ENCODE results near the gene TFF3.
A peak's percentile ranks its signal among the peaks of the same experiment; 100 is the strongest.

The TFF3 gene

GRCh38 chr21:42272109-42272962, 42.9 kb downstream of the TFF3 start:
- no peak for DNase-seq
- peaks cover 19% of the 10 kb centered on the region for H3K4me1 ChIP-seq (ENCODE audit: control insufficient read depth, insufficient read depth, low read length, poor library complexity, severe bottlenecking)

GRCh38 chr21:42271065-42271464, 44.1 kb downstream of the TFF3 start:
- H3K4me1 ChIP-seq (ENCODE audit: control insufficient read depth, insufficient read depth, low read length, poor library complexity, severe bottlenecking), result peaks cover 27% of the 10 kb centered on the region
- peaks cover 40% of the 10 kb centered on the region for H3K36me3 ChIP-seq (ENCODE audit: control insufficient read depth, insufficient read depth, low read length)
- no peak overlapping the region for H3K27ac ChIP-seq (ENCODE audit: insufficient read depth, low read length, poor library complexity, severe bottlenecking)
- no peaks in the 10 kb centered on the region for H3K27me3 ChIP-seq (replicated peaks; ENCODE audit: control insufficient read depth, insufficient read depth, low read length, poor library complexity, severe bottlenecking)
- no peaks in the 10 kb centered on the region for H3K9me3 ChIP-seq (ENCODE audit: control insufficient read depth, low read length)
- DNase-seq, result no peak
- H3K4me3 ChIP-seq (ENCODE audit: insufficient read depth, low read depth, low read length, poor library complexity, severe bottlenecking), result no peak overlapping the region

More at GRCh38 chr21:42272109-42272962, 42.9 kb downstream of the TFF3 start:
- no peak overlapping the region for H3K4me3 ChIP-seq (ENCODE audit: insufficient read depth, low read depth, low read length, poor library complexity, severe bottlenecking)
- peaks cover 46% of the 10 kb centered on the region for H3K36me3 ChIP-seq (ENCODE audit: control insufficient read depth, insufficient read depth, low read length)
- H3K9me3 ChIP-seq (ENCODE audit: control insufficient read depth, low read length), result no peaks in the 10 kb centered on the region
- H3K27me3 ChIP-seq (replicated peaks; ENCODE audit: control insufficient read depth, insufficient read depth, low read length, poor library complexity, severe bottlenecking), result no peaks in the 10 kb centered on the region
- H3K27ac ChIP-seq (ENCODE audit: insufficient read depth, low read length, poor library complexity, severe bottlenecking), result no peak overlapping the region

DNA sequence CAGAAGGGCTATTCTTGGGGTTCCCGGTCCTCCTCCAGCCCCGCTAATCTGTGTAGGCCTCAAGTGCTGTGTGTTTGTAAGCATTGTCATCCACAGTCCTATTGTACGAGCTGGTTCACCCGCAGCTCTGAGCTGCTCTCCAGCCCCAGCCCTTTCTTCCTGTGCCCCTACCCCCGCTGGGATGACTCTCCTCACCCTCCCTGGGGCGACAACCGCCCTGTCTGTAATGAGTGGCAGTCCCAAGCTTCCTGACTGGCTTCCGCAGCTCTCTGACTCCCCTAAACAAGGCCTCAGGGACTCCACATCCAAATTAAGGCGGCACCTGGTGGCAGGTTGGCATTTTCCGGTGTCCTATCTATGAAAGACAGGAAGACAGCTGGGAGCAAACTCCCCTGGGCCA, 45.8 kb downstream of the TFF3 start:
- no peak for DNase-seq
- Histone ChIP-seq H3K9me3 (ENCODE audit: control insufficient read depth, low read length) (no peaks in the 10 kb centered on the region), H3K4me3 (ENCODE audit: insufficient read depth, low read depth, low read length, poor library complexity, severe bottlenecking) (no peak overlapping the region), H3K4me1 (ENCODE audit: control insufficient read depth, insufficient read depth, low read length, poor library complexity, severe bottlenecking) (peaks cover 27% of the 10 kb centered on the region), H3K27ac (ENCODE audit: insufficient read depth, low read length, poor library complexity, severe bottlenecking) (no peak overlapping the region), H3K36me3 (ENCODE audit: control insufficient read depth, insufficient read depth, low read length) (peaks cover 28% of the 10 kb centered on the region), H3K27me3 (replicated peaks; ENCODE audit: control insufficient read depth, insufficient read depth, low read length, poor library complexity, severe bottlenecking) (no peaks in the 10 kb centered on the region)

- H3K4me1 ChIP-seq (ENCODE audit: control insufficient read depth, insufficient read depth, low read length, poor library complexity, severe bottlenecking), result peaks cover 27% of the 10 kb centered on the region
- no peaks in the 10 kb centered on the region for H3K9me3 ChIP-seq (ENCODE audit: control insufficient read depth, low read length)
- no peaks in the 10 kb centered on the region for H3K27me3 ChIP-seq (replicated peaks; ENCODE audit: control insufficient read depth, insufficient read depth, low read length, poor library complexity, severe bottlenecking)
- no peak overlapping the region for H3K4me3 ChIP-seq (ENCODE audit: insufficient read depth, low read depth, low read length, poor library complexity, severe bottlenecking)
- no peak overlapping the region for H3K27ac ChIP-seq (ENCODE audit: insufficient read depth, low read length, poor library complexity, severe bottlenecking)
- H3K36me3 ChIP-seq (ENCODE audit: control insufficient read depth, insufficient read depth, low read length), result peaks cover 10% of the 10 kb centered on the region
- DNase-seq, result peak in 2 of 3 donors; percentile 14 to 19
These were observed 48.1 kb downstream of the TFF3 start for GRCh38 chr21:42266971-42267556.

- no peak overlapping the region for H3K27ac ChIP-seq (ENCODE audit: insufficient read depth, low read length, poor library complexity, severe bottlenecking)
- DNase-seq, result no peak
- no peak overlapping the region for H3K4me3 ChIP-seq (ENCODE audit: insufficient read depth, low read depth, low read length, poor library complexity, severe bottlenecking)
- no peaks in the 10 kb centered on the region for H3K9me3 ChIP-seq (ENCODE audit: control insufficient read depth, low read length)
- H3K36me3 ChIP-seq (ENCODE audit: control insufficient read depth, insufficient read depth, low read length), result no peaks in the 10 kb centered on the region
- H3K27me3 ChIP-seq (replicated peaks; ENCODE audit: control insufficient read depth, insufficient read depth, low read length, poor library complexity, severe bottlenecking), result no peaks in the 10 kb centered on the region
- peaks cover 27% of the 10 kb centered on the region for H3K4me1 ChIP-seq (ENCODE audit: control insufficient read depth, insufficient read depth, low read length, poor library complexity, severe bottlenecking)
These were observed 49.9 kb downstream of the TFF3 start for GRCh38 chr21:42265231-42265812.

DNA sequence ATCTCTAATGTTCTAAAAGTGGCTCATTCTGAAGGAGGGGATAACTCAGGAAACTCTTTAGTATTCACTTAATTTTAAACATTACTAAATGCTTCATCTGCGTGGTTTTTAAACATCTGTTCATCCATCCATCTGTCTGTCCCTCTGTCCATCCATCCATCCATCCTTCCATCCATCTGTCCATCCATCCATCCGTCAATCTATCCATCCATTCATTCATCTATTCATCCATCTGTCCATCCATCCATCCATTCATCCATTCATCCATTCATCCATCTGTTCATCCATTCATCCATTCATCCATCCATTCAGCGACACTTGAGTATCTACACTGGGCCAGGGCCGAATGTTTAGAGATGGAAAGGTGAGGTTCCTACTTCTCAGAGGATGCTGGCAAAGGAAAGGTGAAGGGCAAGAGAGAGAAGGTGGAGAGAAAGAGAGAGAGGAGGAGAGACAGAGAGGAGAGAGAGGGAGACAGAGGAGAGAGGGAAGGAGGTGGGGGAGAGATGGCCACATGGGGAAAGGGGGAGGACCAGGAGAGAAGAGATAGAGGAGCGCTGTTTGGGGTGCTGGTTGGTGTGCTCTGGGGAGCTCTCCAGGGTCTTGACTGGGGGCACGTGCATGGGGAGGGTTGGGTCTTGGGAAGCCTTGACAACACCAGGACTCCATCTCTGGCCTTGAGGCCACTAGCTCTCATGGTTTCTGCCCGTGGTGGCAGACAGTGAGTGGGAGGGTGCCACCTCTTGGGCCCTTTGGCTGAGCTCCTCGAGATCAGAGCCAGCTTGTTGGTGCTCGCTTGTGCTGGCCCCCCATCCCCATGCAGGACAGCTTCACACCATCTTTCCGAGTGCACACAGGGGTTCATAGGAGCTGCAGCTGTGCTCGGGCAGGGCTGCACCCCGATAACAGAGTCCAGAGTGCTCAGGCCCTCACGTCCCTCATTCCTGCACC, 50.7 kb downstream of the TFF3 start:
- Histone ChIP-seq H3K4me3 (ENCODE audit: insufficient read depth, low read depth, low read length, poor library complexity, severe bottlenecking) (no peak overlapping the region), H3K27ac (ENCODE audit: insufficient read depth, low read length, poor library complexity, severe bottlenecking) (no peak overlapping the region), H3K27me3 (replicated peaks; ENCODE audit: control insufficient read depth, insufficient read depth, low read length, poor library complexity, severe bottlenecking) (no peaks in the 10 kb centered on the region), H3K9me3 (ENCODE audit: control insufficient read depth, low read length) (no peaks in the 10 kb centered on the region), H3K4me1 (ENCODE audit: control insufficient read depth, insufficient read depth, low read length, poor library complexity, severe bottlenecking) (peaks cover 27% of the 10 kb centered on the region), H3K36me3 (ENCODE audit: control insufficient read depth, insufficient read depth, low read length) (no peaks in the 10 kb centered on the region)
- no peak for DNase-seq

- no peak for DNase-seq
- Histone ChIP-seq H3K36me3 (ENCODE audit: control insufficient read depth, insufficient read depth, low read length) (no peaks in the 10 kb centered on the region), H3K27me3 (replicated peaks; ENCODE audit: control insufficient read depth, insufficient read depth, low read length, poor library complexity, severe bottlenecking) (no peaks in the 10 kb centered on the region), H3K4me3 (ENCODE audit: insufficient read depth, low read depth, low read length, poor library complexity, severe bottlenecking) (no peak overlapping the region), H3K4me1 (ENCODE audit: control insufficient read depth, insufficient read depth, low read length, poor library complexity, severe bottlenecking) (peaks cover 22% of the 10 kb centered on the region), H3K9me3 (ENCODE audit: control insufficient read depth, low read length) (no peaks in the 10 kb centered on the region), H3K27ac (ENCODE audit: insufficient read depth, low read length, poor library complexity, severe bottlenecking) (no peak overlapping the region)
These were observed 51.5 kb downstream of the TFF3 start for GRCh38 chr21:42263591-42264131.

DNA sequence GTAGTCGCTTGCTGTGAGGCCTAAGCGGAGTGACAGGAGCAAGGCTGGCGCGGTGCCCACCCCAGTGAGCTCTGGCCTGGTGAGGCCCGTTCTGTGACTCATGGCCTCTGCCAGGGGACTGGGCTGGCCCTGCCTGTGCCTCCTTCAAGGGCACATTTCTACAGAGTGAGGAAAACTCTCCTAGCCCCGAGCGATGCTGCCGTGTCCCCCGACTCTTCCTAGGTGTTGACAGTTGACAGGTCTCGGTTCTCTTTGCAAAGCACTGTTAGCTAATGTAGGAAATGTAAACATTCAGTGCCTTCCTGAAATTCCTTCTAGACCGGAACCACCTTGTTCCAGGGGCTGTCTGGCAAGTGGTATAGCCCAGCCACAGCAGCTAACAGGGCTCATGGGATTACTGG, 52.4 kb downstream of the TFF3 start:
- Histone ChIP-seq H3K9me3 (ENCODE audit: control insufficient read depth, low read length) (no peaks in the 10 kb centered on the region), H3K27ac (ENCODE audit: insufficient read depth, low read length, poor library complexity, severe bottlenecking) (no peak overlapping the region), H3K4me1 (ENCODE audit: control insufficient read depth, insufficient read depth, low read length, poor library complexity, severe bottlenecking) (peaks cover 18% of the 10 kb centered on the region), H3K36me3 (ENCODE audit: control insufficient read depth, insufficient read depth, low read length) (no peaks in the 10 kb centered on the region), H3K27me3 (replicated peaks; ENCODE audit: control insufficient read depth, insufficient read depth, low read length, poor library complexity, severe bottlenecking) (no peaks in the 10 kb centered on the region), H3K4me3 (ENCODE audit: insufficient read depth, low read depth, low read length, poor library complexity, severe bottlenecking) (no peak overlapping the region)
- DNase-seq, result no peak

DNA sequence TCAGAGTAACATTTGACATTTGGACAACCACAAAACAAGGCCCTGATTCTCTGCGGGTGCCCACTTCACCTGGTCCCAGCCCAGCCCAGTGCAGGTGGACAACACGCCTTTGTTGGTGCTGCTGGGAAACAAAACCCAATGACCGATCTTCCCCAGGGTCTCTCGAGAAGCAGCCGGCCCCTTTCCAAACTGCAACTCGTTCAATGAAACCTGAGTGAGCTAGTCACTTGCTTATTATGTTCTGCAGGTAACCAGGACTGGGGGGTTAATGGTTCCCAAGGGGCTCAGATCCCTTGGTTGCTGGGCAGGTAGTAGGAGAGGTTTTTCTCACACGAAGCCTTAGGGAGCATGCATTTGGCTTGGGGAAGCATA, 53.4 kb downstream of the TFF3 start:
- Histone ChIP-seq H3K9me3 (ENCODE audit: control insufficient read depth, low read length) (no peaks in the 10 kb centered on the region), H3K36me3 (ENCODE audit: control insufficient read depth, insufficient read depth, low read length) (no peaks in the 10 kb centered on the region), H3K27me3 (replicated peaks; ENCODE audit: control insufficient read depth, insufficient read depth, low read length, poor library complexity, severe bottlenecking) (no peaks in the 10 kb centered on the region), H3K4me1 (ENCODE audit: control insufficient read depth, insufficient read depth, low read length, poor library complexity, severe bottlenecking) (peaks cover 9% of the 10 kb centered on the region), H3K27ac (ENCODE audit: insufficient read depth, low read length, poor library complexity, severe bottlenecking) (no peak overlapping the region), H3K4me3 (ENCODE audit: insufficient read depth, low read depth, low read length, poor library complexity, severe bottlenecking) (no peak overlapping the region)
- no peak for DNase-seq

Data from effector memory CD4-positive, alpha-beta T cell (primary cell).